Kidney epithelial cell (primary cell): ENCODE measurements around the gene LEUTX. TPM values are rescaled to one million over a fixed set of nuclear protein-coding genes. Genes with fewer than 3 reads are reported as not detected.

Source experiments
- DNase-seq: peaks from one replicate; pipeline ENCODE4 v3.0.0-alpha.2; 2010; ENCODE audit warnings: low read depth
- H3K27me3 ChIP-seq: 2 replicates; pipeline ENCODE4 v1.6.0; 2011; ENCODE audit warnings: low read length; ENCODE audit not compliant: control insufficient read depth, insufficient read depth
- H3K36me3 ChIP-seq: 2 replicates; pipeline ENCODE4 v1.5.1; 2011; ENCODE audit warnings: low read length; ENCODE audit not compliant: control insufficient read depth, insufficient read depth
- H3K4me3 ChIP-seq: 2 replicates; pipeline ENCODE4 v1.5.1; 2011; ENCODE audit warnings: low read depth, mild to moderate bottlenecking, control low read depth, low read length
- CTCF ChIP-seq: IDR thresholded peaks from 2 replicates; pipeline ENCODE4 v1.5.1; 2011; ENCODE audit warnings: mild to moderate bottlenecking, moderate library complexity, low read length, control low read depth, inconsistent platforms; ENCODE audit not compliant: insufficient read depth, poor library complexity, severe bottlenecking
- total RNA-seq: library from RNA; depleted of rRNA; stranded (reverse); fragments of >200 nt; gene quantifications from 2 replicates; pipeline ENCODE4 v1.2.3, GENCODE V29; 2015

Gene LEUTX
- total RNA-seq, 1 donor from 2014 or later = not detected

- no peaks in the 10 kb centered on the region for H3K36me3 ChIP-seq
- no peak for DNase-seq
- no peak for TF ChIP-seq CTCF
- no peaks in the 10 kb centered on the region for H3K27me3 ChIP-seq
- H3K4me3 ChIP-seq = no peak overlapping the region
Measured at GRCh38 chr19:39737351-39737750, 41.3 kb upstream of the LEUTX start.

GRCh38 chr19:39737891-39738290 is 40.8 kb upstream of the LEUTX start, which contains the start of gene CLC:
Gene CLC (minus strand): TSS chr19:39738029. CDS start chr19:39737952, 77 bp downstream.
- no peak for DNase-seq
- H3K36me3 ChIP-seq = no peaks in the 10 kb centered on the region
- TF ChIP-seq CTCF = no peak
- no peaks in the 10 kb centered on the region for H3K27me3 ChIP-seq
- H3K4me3 ChIP-seq = no peak within 1 kb of the TSS

- no peak overlapping the region for H3K4me3 ChIP-seq
- H3K36me3 ChIP-seq = no peaks in the 10 kb centered on the region
- no peak for TF ChIP-seq CTCF
- DNase-seq = no peak
- H3K27me3 ChIP-seq = no peaks in the 10 kb centered on the region
Measured at GRCh38 chr19:39738814-39739213, 39.8 kb upstream of the LEUTX start.

DNA sequence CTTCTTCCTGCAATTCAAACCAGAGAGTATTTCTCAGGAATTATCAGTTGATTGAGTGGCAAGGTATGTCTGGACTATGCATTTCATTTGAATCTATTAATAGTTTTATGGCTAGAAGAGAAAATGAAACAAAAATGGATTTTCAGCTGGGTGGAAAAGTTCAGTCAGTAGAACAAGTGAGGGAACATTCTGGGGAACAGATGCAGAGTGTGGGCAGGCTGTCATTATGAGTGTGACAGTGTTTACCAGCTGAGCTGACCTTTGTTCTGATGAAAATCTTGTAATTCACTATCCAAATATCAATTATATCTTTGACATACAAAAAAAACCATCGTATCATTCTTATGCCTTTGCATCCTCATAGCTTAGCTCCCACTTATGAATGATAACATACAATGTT is 38.3 kb upstream of the LEUTX start:
- Histone ChIP-seq H3K27me3 (no peaks in the 10 kb centered on the region), H3K4me3 (no peak overlapping the region), H3K36me3 (no peaks in the 10 kb centered on the region)
- TF ChIP-seq CTCF = no peak
- DNase-seq = no peak

DNA sequence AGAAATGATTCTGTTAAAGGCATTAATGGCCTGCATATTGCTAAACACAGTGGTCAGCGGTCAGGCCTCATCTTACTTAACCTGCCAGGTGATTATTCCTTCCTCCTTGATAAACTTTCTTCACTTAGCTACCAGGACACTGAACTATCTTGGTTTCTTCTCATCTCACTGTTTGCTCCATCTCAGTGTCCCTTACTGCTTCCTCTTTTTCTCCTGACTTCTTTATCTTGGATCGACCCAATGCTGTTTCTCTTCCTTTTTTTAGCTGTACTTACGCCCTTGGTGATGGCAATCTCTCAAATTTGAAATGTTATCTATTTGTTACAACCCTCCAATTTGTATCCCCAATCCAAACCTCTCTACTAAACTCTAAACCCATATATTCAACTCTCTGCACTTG is 33.0 kb upstream of the LEUTX start:
- Histone ChIP-seq H3K27me3 (no peaks in the 10 kb centered on the region), H3K36me3 (no peaks in the 10 kb centered on the region)
- TF ChIP-seq CTCF = no peak

GRCh38 chr19:39746836-39747529 is 31.7 kb upstream of the LEUTX start:
- no peak for DNase-seq
- Histone ChIP-seq H3K36me3 (no peaks in the 10 kb centered on the region), H3K4me3 (no peak overlapping the region), H3K27me3 (no peaks in the 10 kb centered on the region)
- no peak for TF ChIP-seq CTCF

More for the DNA sequence above, 33.0 kb upstream of the LEUTX start:
- DNase-seq = no peak
- H3K4me3 ChIP-seq = no peak overlapping the region
